ENCODE results near the gene EPOP.
A peak's percentile ranks its signal among the peaks of the same experiment; 100 is the strongest.
"Not testable (repeated sequence)": the region's sequence is repeated elsewhere in the genome, so short reads cannot be mapped to it uniquely, and the experiment has no call there.

EPOP gene

GRCh38 chr17:38673707-38674013, 1.1 kb downstream of the EPOP start:
- DNase-seq, result no peak

DNA sequence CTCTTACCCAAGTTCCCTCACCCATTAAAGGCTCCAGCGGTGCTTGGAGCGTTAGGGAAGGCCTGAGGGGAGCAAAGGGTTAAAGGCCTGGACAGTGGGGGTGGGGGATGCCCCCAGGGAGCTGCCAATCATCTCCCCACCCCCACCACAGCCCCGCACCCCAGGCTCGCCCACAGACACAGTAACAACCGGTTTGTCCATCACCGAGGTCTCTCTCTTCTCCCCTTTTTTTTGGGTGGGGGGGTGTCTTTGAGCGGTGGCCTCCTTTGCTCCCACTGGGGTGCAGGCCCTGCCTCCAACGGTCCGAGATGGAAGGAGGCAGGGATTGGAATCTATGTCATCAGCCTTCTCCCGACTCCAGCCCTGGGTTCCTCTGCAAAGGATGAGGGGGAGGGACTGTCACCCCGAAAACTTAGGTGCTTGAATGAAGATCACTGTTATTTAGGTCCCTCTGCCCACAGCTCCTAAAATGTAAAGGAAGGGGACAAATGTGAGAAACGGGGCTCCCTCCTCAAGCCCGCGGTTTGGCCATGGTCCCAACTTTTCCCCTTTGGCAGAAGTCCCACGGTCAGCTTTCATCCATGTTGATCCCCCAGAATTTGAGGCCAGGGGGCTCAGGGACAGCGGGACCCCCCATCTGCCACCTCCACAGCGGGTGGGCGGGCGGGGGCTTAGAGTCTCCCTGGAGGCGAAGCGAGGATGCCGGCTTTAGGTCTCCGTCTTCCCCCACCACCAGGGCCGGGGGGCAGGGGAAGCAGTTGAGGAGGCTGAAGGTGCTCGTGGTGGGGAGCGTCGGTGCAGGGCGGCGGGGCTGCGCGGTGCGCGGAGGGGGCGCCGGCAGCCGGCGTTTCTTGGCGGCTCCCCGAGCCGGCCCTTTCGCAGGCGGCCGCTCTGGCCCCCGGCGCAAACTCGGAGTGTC, 1.7 kb downstream of the EPOP start:
- DNase-seq, result no peak

GRCh38 chr17:38671939-38672720, 2.6 kb downstream of the EPOP start:
- DNase-seq, result no peak

GRCh38 chr17:38669520-38669919, 5.2 kb downstream of the EPOP start:
- DNase-seq, result no peak

GRCh38 chr17:38667787-38668122, 7.0 kb downstream of the EPOP start:
- DNase-seq, result no peak

- peak in 1 of 4 experiments; percentile 17 for DNase-seq
Observed at GRCh38 chr17:38667099-38667786, 7.5 kb downstream of the EPOP start.

DNA sequence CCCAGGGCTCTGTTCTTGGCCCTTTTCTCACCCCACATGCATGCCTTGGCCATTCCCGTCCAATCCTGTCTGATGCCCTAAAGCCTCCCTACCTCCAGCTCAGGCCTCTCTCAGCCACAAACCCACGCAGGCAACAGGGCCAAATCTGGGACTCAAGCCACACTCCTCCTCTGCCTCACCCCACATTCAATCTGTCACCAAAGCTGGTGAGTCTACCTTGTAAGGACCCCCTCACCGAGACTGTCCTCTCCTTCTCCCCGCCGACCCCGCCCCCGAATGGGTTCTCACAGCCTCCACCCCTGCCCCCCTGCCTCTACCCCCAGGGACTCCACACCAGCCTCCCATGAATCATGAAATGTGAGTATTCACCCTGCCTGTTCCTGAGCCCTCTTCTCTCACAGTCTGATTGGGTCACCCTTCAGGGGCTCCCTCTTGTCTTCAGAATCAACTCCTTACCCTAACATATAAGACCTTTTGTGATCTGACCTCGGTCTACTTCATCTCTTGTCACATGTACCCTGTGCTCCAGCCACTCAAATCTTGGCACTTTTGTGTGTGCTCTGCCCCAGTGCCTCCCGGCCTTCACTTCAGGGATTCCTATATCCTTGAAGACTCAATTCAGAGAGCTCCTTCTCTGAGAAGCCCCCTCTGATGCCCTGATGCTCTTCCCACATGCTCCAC, 10.7 kb downstream of the EPOP start:
- DNase-seq, result no peak

GRCh38 chr17:38663125-38663751, 11.5 kb downstream of the EPOP start:
- DNase-seq, result no peak

DNA sequence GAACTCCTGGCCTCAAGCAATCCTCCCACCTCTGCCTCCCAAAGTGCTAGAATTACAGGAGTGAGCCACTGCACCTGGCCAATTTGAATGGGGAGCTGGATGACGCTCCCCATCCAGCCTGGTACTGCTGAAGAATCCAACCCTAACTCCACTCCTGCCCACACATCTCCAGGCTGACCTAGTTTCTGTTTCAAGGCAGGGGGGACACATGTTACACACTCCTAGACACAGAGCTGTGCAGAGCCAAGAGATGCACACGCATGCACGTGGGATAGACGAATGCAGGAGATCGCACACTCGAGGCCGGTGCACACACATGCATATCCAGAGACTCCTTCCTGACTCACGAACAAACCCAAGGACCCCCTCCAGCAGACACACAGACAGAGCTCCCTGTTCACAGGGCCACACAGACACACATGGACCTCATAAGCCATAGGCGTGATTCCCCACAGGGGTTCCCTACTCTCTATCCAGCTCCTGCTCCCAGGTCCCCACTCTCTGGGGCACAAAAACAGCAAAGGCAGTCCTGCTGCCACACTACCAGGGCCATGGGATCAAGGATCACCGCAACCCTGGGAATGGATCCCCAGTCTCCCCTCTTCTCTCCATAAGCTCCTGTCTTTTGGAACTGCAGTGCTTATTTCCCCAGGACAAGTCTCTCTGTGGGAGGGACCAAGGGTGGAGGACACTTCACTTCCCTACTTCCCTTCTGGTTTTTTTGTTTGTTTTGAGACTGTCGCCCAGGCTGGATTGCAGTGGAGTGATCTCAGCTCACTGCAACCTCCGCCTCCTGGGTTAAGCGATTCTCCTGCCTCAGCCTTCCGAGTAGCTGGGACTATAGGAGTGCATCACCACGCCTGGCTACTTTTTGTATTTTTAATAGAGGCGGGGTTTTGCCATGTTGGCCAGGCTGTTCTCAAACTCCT, 14.4 kb downstream of the EPOP start:
- DNase-seq, result no peak

DNA sequence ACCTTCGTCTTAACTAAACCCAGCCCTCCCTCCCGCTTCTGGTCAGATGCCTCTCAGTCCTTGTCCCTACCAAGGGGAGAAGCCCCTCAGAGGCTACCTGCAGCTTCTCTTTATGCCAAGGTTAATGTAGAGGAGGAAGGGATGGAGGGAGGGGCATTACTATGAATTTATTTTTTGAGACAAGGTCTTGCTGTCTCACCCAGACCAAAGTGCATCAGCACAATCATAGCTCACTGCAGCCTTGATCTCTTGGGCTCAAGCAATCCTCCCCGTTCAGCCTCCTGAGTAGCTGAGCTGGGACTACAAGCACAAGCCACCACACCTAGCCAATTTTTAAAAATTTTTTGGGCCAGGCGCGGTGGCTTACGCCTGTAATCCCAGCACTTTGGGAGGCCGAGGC, 15.3 kb downstream of the EPOP start:
- DNase-seq, result no peak

- no peak for DNase-seq
Observed at GRCh38 chr17:38658741-38659345, 15.9 kb downstream of the EPOP start.

DNA sequence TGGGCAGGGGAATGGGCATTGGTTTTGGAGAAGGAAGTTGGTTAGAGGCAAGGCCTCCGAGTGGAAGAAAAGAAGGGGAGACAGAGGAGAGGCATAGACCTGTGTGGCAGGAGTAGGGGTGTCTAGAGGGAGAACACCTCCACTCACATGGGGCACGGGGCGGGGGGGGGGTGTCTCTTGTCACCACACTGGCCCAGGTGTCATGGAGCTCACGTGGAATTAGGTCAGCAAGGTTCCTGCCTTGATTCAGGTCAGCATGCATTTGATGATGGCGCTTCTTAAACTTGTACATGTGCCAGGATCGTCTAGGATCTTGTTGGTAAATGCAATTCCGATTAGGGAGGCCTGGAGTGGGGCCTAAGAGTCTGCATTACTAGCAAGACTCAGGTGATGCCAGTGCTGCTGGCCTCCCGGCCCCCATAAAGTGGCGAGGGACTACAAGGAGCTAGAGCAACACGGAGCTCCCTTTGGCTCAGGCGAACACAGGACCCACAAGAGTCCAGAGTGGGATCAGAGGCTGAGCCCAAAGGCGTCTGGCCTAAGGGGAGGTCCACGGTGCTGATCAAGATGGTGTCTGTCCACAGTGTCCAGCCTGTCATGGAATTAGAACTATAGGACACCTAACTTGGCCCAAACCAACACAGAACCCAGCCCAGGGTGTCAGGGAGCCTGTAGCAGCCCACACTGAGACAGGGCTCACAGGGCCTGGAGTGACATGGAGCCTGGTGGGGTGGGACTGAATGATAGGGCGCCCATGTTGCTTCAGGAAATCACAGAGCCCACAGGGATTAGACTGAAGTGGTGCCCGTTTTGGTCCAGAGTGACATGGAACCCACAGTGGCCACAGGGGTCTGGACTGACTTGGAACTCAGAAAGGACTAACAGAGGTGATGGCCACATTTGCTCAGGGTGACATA, 16.7 kb downstream of the EPOP start:
- DNase-seq, result no peak

- no peak for DNase-seq
Observed at GRCh38 chr17:38656959-38657823, 17.6 kb downstream of the EPOP start.

DNA sequence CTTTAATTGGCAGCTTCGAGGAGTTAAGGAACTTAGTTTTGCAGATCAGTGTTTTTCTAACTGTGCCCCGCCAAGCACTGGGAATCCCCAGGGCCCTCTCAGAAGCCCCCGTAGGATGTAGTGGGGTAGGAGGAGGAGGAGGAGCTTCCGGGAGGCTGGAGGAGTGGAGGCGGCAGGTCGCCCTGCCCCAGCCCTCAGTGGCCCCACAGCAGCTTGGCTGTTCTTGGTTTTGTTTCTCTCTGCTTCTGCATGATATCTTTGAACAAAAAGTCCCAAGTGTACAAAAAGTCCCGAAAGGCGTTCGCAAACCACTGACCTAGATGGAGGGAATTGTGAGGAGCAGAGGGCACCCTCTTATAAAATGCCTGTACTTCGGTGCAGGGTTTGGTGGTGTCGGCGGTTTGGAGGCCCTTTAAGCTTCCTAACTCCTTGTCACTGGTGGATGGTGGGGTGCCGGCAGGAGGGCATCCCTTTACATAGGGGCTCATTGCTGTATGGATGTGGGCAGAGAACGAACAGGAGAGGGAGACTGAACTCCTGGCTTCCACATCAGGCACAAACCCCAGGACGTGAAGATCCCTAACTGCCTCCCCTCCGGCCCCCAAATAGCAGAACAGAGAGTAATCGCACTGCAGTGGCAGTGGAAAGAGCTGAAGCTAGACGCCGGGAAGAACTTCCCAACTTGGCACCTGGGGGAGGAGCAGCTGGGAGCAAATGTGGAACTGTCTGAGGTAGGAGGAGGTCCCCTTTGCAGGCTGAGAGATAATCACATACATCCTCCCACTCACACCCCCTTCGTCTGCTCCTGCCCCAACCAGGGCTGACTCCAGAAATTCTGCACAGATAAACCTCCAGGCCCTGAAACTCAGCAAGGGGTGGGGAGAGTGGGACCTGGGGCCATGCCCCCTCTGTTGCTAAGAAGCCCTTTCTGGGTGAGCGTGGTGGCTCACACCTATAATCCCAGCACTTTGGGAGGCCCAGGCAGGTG, 20.1 kb downstream of the EPOP start:
- DNase-seq, result no peak

GRCh38 chr17:38653679-38654078, 21.1 kb downstream of the EPOP start:
- no peak for DNase-seq

DNA sequence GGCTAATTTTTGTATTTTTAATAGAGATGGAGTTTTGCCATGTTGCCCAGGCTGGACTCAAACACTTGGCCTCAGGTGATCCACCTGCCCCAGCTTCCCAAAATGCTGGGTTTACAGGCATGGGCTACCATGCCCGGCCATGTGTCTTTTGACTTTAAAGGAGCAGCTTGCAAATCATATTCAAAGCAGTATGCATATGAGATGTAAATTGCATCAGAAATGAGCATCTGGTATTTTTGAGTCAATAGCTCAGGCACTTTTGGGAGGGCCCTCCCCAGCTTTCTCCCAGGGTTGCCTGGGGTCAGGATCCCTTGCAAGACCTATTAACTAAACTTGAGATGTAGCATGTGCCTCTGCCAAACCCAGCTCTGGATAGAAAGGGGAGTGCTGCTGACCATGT, 21.5 kb downstream of the EPOP start:
- DNase-seq, result no peak

- not testable (repeated sequence) for DNase-seq
Observed at GRCh38 chr17:38650653-38651173, 24.0 kb downstream of the EPOP start.
